Iris pigment epithelial cell (primary cell): ENCODE measurements around the gene RBM17.
"Not testable (repeated sequence)": the region's sequence is repeated elsewhere in the genome, so short reads cannot be mapped to it uniquely, and the experiment has no call there.

Source experiments
- DNase-seq: peaks from one replicate; pipeline ENCODE4 v3.0.0-alpha.2; 2011; ENCODE audit warnings: low read depth

The RBM17 gene

GRCh38 chr10:6080417-6080973, 8.3 kb upstream of the RBM17 start:
- DNase-seq = no peak

- DNase-seq = no peak
Measured at GRCh38 chr10:6082496-6083395, 6.1 kb upstream of the RBM17 start.

- peak; percentile 73 for DNase-seq
Measured at GRCh38 chr10:6083523-6084475, 5.0 kb upstream of the RBM17 start.

GRCh38 chr10:6086375-6087233, 2.2 kb upstream of the RBM17 start:
- peak; percentile 85 for DNase-seq

DNA sequence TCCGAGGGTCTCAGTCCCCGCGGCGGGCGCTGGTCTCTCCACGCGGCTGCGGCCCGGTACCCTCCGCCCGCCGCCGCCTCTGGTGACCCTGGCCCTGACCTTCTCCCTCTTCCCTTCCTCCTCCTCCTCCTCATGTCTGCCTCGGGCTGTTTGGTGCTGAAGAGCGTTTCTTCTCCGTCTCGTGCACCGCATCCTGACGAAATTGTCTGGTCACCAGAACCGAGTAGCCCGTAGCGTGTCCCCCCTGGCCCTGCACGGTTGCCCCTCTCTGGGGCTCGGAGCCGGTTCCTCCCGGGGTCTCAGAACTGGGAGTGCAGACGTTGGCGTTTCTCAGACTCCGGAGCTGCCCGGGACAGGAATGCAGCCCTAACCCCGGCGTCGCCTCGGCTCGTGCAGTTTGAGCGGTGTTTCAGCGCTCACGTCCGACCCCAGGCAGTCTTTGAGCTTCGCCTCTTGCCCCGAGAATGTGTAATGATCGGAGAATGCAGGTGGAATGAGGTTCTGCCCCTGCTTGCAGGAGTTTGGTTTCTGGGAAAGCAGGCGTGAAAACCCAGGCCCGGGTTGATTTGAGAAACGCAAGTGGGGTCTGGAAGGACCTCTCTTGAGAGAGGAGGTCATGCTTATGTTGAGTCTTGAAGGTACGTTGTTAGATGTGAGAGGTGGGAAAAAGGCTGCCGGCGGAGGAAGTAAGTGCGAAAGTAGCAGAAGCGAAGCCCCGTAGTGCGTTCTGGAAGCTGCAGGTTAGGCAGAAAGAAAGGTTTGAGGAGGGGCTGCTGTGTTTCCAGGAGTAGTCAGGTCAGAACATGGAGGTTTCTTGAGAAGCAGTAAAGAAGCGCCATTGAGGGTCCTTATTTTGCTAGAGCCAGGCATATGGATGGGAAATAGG, 743 bp downstream of the RBM17 start:
- peak; percentile 43 for DNase-seq

DNA sequence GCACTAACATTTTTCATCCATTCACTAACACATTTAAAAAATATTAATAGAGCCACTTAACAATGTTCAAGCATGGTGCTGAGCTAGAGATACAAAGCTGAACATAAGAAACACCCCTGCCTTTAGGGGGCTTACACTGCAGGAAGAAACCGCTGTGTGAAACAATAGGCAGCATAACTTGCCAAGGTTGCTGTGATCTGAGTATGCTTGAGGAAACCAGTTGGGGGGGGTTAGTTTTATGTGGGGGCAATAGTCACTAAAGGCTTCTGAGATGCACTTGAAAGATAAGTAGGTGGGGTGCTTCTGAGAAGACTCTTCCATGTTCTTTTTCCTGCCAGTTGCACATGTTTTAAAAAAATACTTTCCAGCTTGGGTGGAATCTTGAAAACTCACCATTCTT, 2.8 kb downstream of the RBM17 start:
- peak; percentile 15 for DNase-seq

- DNase-seq = no peak
Measured at GRCh38 chr10:6092731-6093130, 3.9 kb downstream of the RBM17 start.

DNA sequence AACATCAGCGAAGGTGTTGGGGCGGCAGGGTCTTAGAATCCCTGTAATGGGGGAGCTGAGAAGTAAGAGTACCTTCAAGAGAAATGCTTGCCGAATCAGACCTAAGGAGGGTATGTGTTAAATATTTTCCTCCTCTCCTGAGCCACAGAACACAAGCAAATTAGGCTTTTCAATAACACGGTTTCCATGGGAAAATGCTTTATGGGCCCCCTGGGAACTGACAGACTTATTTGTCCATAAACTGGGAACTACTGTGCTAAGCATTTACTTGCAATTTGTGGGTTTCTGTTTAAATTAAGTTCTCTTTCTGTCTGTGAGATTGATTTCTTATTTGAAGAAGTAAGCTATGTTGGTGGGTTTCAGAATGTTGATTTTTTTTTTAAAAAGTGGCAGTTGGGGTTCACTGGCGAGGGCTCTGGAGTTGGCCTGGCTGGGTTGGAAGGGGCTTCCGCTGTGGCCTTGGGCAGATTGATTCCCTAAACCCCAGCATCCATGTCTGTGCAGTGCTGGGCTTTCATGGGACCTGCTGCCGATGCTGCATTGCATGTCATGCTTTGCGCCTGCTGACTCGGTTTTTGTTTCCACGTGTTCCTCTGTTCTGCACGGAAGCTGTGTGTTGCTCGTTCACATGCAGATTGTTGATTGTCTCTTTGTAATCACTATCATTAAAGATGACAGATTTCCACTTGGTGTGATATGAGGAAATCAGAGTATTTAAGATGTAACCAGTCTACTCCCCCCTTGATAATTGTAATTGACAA, 7.2 kb downstream of the RBM17 start:
- no peak for DNase-seq

- no peak for DNase-seq
Measured at GRCh38 chr10:6097063-6097462, 8.2 kb downstream of the RBM17 start.

GRCh38 chr10:6098156-6098555, 9.3 kb downstream of the RBM17 start:
- DNase-seq = no peak

- no peak for DNase-seq
Measured at GRCh38 chr10:6100370-6100769, 11.5 kb downstream of the RBM17 start.

GRCh38 chr10:6101181-6101580, 12.3 kb downstream of the RBM17 start:
- DNase-seq = no peak

GRCh38 chr10:6102128-6102527, 13.3 kb downstream of the RBM17 start:
- no peak for DNase-seq

- DNase-seq = no peak
Measured at GRCh38 chr10:6103591-6103990, 14.8 kb downstream of the RBM17 start.

GRCh38 chr10:6107616-6108015, 18.8 kb downstream of the RBM17 start:
- DNase-seq = not testable (repeated sequence)

GRCh38 chr10:6108072-6108471, 19.2 kb downstream of the RBM17 start:
- no peak for DNase-seq

GRCh38 chr10:6108631-6109443, 20.0 kb downstream of the RBM17 start:
- DNase-seq = peak; percentile 48

DNA sequence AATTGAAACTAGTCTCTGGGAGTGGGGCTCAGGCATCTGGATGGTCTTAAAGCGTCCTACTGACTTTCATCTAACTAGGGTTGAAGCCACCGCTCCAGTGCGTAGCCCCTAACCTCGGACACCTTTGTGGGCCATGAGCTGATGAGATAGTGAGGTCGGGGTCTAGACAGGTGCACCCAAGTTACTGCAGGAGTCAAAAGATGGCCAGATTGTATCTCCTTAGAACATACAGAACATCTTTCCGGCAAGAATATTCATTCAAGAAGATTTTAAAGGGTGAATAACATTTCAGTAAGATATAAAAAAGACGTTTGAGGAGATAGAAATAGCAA, 20.6 kb downstream of the RBM17 start:
- DNase-seq = no peak

- no peak for DNase-seq
Measured at GRCh38 chr10:6110136-6110535, 21.3 kb downstream of the RBM17 start.
